Hepatocyte (in vitro differentiated cells): ENCODE measurements around the gene RPL39L. TPM values are rescaled to one million over a fixed set of nuclear protein-coding genes. Genes with fewer than 3 reads are reported as not detected.

Source experiments
- DNase-seq: peaks from one replicate; pipeline ENCODE4 v3.0.0-alpha.2; 2016; ENCODE audit warnings: low spot score
- H2AFZ ChIP-seq: fragments of 200-600 bp; sonication (generic); 2 replicates; pipeline ENCODE4 v1.6.0; 2016; ENCODE audit warnings: antibody characterized with exemption, mild to moderate bottlenecking
- H3K27ac ChIP-seq: fragments of 200-600 bp; sonication (generic); 2 replicates; pipeline ENCODE4 v1.5.1; 2016; ENCODE audit warnings: mild to moderate bottlenecking
- H3K27me3 ChIP-seq: fragments of 200-600 bp; sonication (generic); 2 replicates; pipeline ENCODE4 v1.6.1; 2016
- H3K36me3 ChIP-seq: fragments of 200-600 bp; sonication (generic); replicated peaks from 2 replicates; pipeline ENCODE4 v1.5.1; 2016; ENCODE audit warnings: low read depth; ENCODE audit not compliant: insufficient read depth
- H3K4me1 ChIP-seq: fragments of 200-600 bp; sonication (generic); 2 replicates; pipeline ENCODE4 v1.5.1; 2016; ENCODE audit warnings: mild to moderate bottlenecking, moderate library complexity; ENCODE audit not compliant: insufficient read depth
- H3K4me2 ChIP-seq: fragments of 200-600 bp; sonication (generic); 2 replicates; pipeline ENCODE4 v1.6.0; 2016
- H3K4me3 ChIP-seq: fragments of 200-600 bp; sonication (generic); 2 replicates; pipeline ENCODE4 v1.5.1; 2016; ENCODE audit warnings: mild to moderate bottlenecking
- H3K79me2 ChIP-seq: fragments of 200-600 bp; sonication (generic); 2 replicates; pipeline ENCODE4 v1.6.0; 2017; ENCODE audit warnings: mild to moderate bottlenecking
- H3K9me2 ChIP-seq: fragments of 200-600 bp; sonication (generic); replicated peaks from 2 replicates; pipeline ENCODE4 v1.6.0; 2017; ENCODE audit warnings: mild to moderate bottlenecking; ENCODE audit not compliant: insufficient read depth
- H3K9me3 ChIP-seq: fragments of 200-600 bp; sonication (generic); 2 replicates; pipeline ENCODE4 v1.5.1; 2016; ENCODE audit warnings: low read depth, mild to moderate bottlenecking
- H4K20me1 ChIP-seq: fragments of 200-600 bp; sonication (generic); 2 replicates; pipeline ENCODE4 v1.6.0; 2016; ENCODE audit warnings: mild to moderate bottlenecking; ENCODE audit not compliant: insufficient read depth, poor library complexity, severe bottlenecking
- CTCF ChIP-seq: fragments of 200-600 bp; sonication (generic); IDR thresholded peaks from 2 replicates; pipeline ENCODE4 v1.5.1; 2016; ENCODE audit warnings: antibody characterized with exemption, mild to moderate bottlenecking; ENCODE audit not compliant: poor library complexity
- EZH2 ChIP-seq: fragments of 200-600 bp; sonication (generic); IDR thresholded peaks from 2 replicates; pipeline ENCODE4 v1.6.1; 2016; ENCODE audit warnings: antibody characterized with exemption, mild to moderate bottlenecking, borderline replicate concordance
- EZH2phosphoT487 ChIP-seq: fragments of 200-600 bp; sonication (generic); IDR thresholded peaks from one replicate; pipeline ENCODE4 v1.6.1; 2018; ENCODE audit warnings: antibody characterized with exemption, mild to moderate bottlenecking, low read depth, moderate library complexity; ENCODE audit not compliant: unreplicated experiment, severe bottlenecking
- WGBS: methylation state at CpG from one replicate; pipeline ENCODE4 v1.1.6; 2016; ENCODE audit warnings: low lambda C conversion rate; ENCODE audit errors: missing lambda C conversion rate; 5-methylcytosine and 5-hydroxymethylcytosine counted together
- polyA plus RNA-seq: library from polyadenylated mRNA; unstranded; fragments of >200 nt; fragmentation: Nextera tagmentation; extraction: Ambion mirVana; gene quantifications from 2 replicates; pipeline ENCODE4 v1.2.1, GENCODE V29; 2016
- total RNA-seq: library from RNA; depleted of rRNA; stranded (reverse); fragments of >200 nt; gene quantifications from 2 replicates; pipeline ENCODE4 v1.2.3, GENCODE V29; 2014

Gene RPL39L
- total and polyA plus RNA-seq, 2 experiments from 2014 or later, result 9.7 to 11.1 TPM

- Histone ChIP-seq H3K4me2 (no peak overlapping the region), H3K4me1 (no peaks in the 10 kb centered on the region)
These were observed 33.6 kb downstream of the RPL39L start for GRCh38 chr3:187105700-187106099.

GRCh38 chr3:187104933-187105332, 34.4 kb downstream of the RPL39L start:
- Histone ChIP-seq H3K27ac (no peak overlapping the region), H3K27me3 (no peaks in the 10 kb centered on the region), H4K20me1 (no peaks in the 10 kb centered on the region), H3K79me2 (no peaks in the 10 kb centered on the region), H3K4me2 (no peak overlapping the region), H3K36me3 (no peaks in the 10 kb centered on the region), H3K4me1 (no peaks in the 10 kb centered on the region), H3K9me3 (no peaks in the 10 kb centered on the region), H2AFZ (no peak overlapping the region), H3K4me3 (no peak overlapping the region), H3K9me2 (no peaks in the 10 kb centered on the region)
- TF ChIP-seq EZH2phosphoT487, result no peak
- TF ChIP-seq EZH2, result no peak
- no peak for TF ChIP-seq CTCF
- DNase-seq, result no peak
- 93% methylated on average over 7 of the region's 7 CpGs for WGBS

More at GRCh38 chr3:187105700-187106099, 33.6 kb downstream of the RPL39L start:
- TF ChIP-seq CTCF (no peak), EZH2 (no peak), EZH2phosphoT487 (no peak)
- Histone ChIP-seq H3K9me2 (no peaks in the 10 kb centered on the region), H3K27ac (no peak overlapping the region), H3K27me3 (no peaks in the 10 kb centered on the region), H2AFZ (no peak overlapping the region), H3K4me3 (no peak overlapping the region), H4K20me1 (no peaks in the 10 kb centered on the region), H3K9me3 (no peaks in the 10 kb centered on the region), H3K36me3 (no peaks in the 10 kb centered on the region), H3K79me2 (no peaks in the 10 kb centered on the region)
- 92% methylated on average over 3 of the region's 3 CpGs for WGBS
- DNase-seq, result no peak

- H3K27me3 ChIP-seq, result no peaks in the 10 kb centered on the region
- no peaks in the 10 kb centered on the region for H4K20me1 ChIP-seq
- no peaks in the 10 kb centered on the region for H3K9me2 ChIP-seq
- DNase-seq, result no peak
- no peak overlapping the region for H2AFZ ChIP-seq
- no peak overlapping the region for H3K4me3 ChIP-seq
- H3K9me3 ChIP-seq, result no peaks in the 10 kb centered on the region
- whole genome bisulfite sequencing, result 97% methylated on average over 7 of the region's 7 CpGs
- no peaks in the 10 kb centered on the region for H3K4me1 ChIP-seq
- H3K4me2 ChIP-seq, result no peak overlapping the region
- H3K36me3 ChIP-seq, result no peaks in the 10 kb centered on the region
- H3K79me2 ChIP-seq, result no peaks in the 10 kb centered on the region
- TF ChIP-seq CTCF, result no peak
- no peak for TF ChIP-seq EZH2phosphoT487
- no peak for TF ChIP-seq EZH2
- H3K27ac ChIP-seq, result no peak overlapping the region
These were observed 35.0 kb downstream of the RPL39L start for GRCh38 chr3:187104342-187104741.

- no peak overlapping the region for H3K4me3 ChIP-seq
- WGBS, result 94% methylated on average over 5 of the region's 5 CpGs
- H3K9me2 ChIP-seq, result no peaks in the 10 kb centered on the region
- no peaks in the 10 kb centered on the region for H3K36me3 ChIP-seq
- TF ChIP-seq EZH2 (no peak), CTCF (no peak), EZH2phosphoT487 (no peak)
- no peaks in the 10 kb centered on the region for H3K4me1 ChIP-seq
- H4K20me1 ChIP-seq, result no peaks in the 10 kb centered on the region
- no peaks in the 10 kb centered on the region for H3K27me3 ChIP-seq
- H3K9me3 ChIP-seq, result no peaks in the 10 kb centered on the region
- H3K27ac ChIP-seq, result no peak overlapping the region
- no peak overlapping the region for H2AFZ ChIP-seq
- H3K79me2 ChIP-seq, result no peaks in the 10 kb centered on the region
- DNase-seq, result no peak
- H3K4me2 ChIP-seq, result no peak overlapping the region
These were observed 36.0 kb downstream of the RPL39L start for GRCh38 chr3:187103251-187103650.
